GM12891 (cell line): ENCODE data around the gene PLCL1.

ENCODE experiments used
- POLR2A ChIP-seq: IDR thresholded peaks from 2 replicates; pipeline ENCODE4 v1.6.1; 2011; ENCODE audit warnings: low read depth, low read length, control low read depth
- TAF1 ChIP-seq: IDR thresholded peaks from 2 replicates; pipeline ENCODE4 v1.6.1; 2011; ENCODE audit warnings: low read depth, low read length, control low read depth

GRCh38 chr2:197972587-197972986 is 168.2 kb downstream of the PLCL1 start:
- no peak for TF ChIP-seq POLR2A
- no peak for TF ChIP-seq TAF1
